Testis (tissue), 3 donors: Measurements from ENCODE around the gene TMEM9. TPM values are rescaled to one million over a fixed set of nuclear protein-coding genes. Genes with fewer than 3 reads are reported as not detected.
A peak's percentile ranks its signal among the peaks of the same experiment; 100 is the strongest.

Source experiments
- DNase-seq: peaks from one replicate; pipeline ENCODE4 v3.0.0-alpha.2; 2019
- H3K27ac ChIP-seq, 2 donors: fragments of 200-600 bp; sonication (generic); one replicate each; pipeline ENCODE4 v1.5.1; 2019
- H3K27me3 ChIP-seq: fragments of 200-600 bp; sonication (generic); one replicate; pipeline ENCODE4 v1.5.1; 2019
- H3K36me3 ChIP-seq: fragments of 200-600 bp; sonication (generic); one replicate; pipeline ENCODE4 v1.5.1; 2017; ENCODE audit warnings: low read depth; ENCODE audit errors: missing control alignments
- H3K4me1 ChIP-seq: fragments of 200-600 bp; sonication (generic); one replicate; pipeline ENCODE4 v1.5.1; 2019
- H3K4me3 ChIP-seq, 2 donors: fragments of 200-600 bp; sonication (generic); one replicate each; pipeline ENCODE4 v1.5.1; 2017 to 2019
- H3K9me3 ChIP-seq: fragments of 200-600 bp; sonication (generic); one replicate; pipeline ENCODE4 v1.5.1; 2017
- POLR2A ChIP-seq: fragments of 450-650 bp; IDR thresholded peaks from one replicate; pipeline ENCODE4 v1.6.1; 2017; ENCODE audit warnings: antibody characterized with exemption, mild to moderate bottlenecking, moderate library complexity
- WGBS, 2 donors: methylation state at CpG; one replicate each; pipeline ENCODE4 v1.1.5; 2018; 5-methylcytosine and 5-hydroxymethylcytosine counted together
- intact Hi-C: fragments of 100-400 bp; cut with DNase I; formaldehyde crosslinking; loops from one replicate; pipeline ENCODE4 v1.15.1; 2023; ENCODE audit warnings: low total_unique reads
- polyA plus RNA-seq: library from polyadenylated mRNA; stranded (reverse); fragments of 350-450 nt; fragmentation: Illumina TruSeq; extraction: RNeasy Lipid Tissue Mini Kit (QIAGEN cat#74804); gene quantifications from one replicate; pipeline ENCODE4 v1.2.3, GENCODE V29; 2014; ENCODE audit warnings: low read depth, low replicate concordance; ENCODE audit not compliant: insufficient read depth
- total RNA-seq, 2 donors: library from RNA; depleted of rRNA; stranded (reverse); fragments of >200 nt; gene quantifications; one replicate each; pipeline ENCODE4 v1.2.3, GENCODE V29; 2016
- TF ChIP-seq, protein P1 (sequence below), 3 experiments: fragments of 450-650 bp in 2 of 3; fragments of 200-600 bp in 1 of 3; sonication (generic) in 1 of 3; IDR thresholded peaks; one replicate each; pipeline ENCODE4 v1.5.1; 2016 to 2019; ENCODE audit warnings: antibody characterized with exemption in 3 of 3, mild to moderate bottlenecking in 2 of 3, moderate library complexity in 1 of 3

The TMEM9 gene
- total and polyA plus RNA-seq, 3 donors from 2014 or later, result 101 to 134 (median 124) TPM

- TF ChIP-seq, protein P1, sequence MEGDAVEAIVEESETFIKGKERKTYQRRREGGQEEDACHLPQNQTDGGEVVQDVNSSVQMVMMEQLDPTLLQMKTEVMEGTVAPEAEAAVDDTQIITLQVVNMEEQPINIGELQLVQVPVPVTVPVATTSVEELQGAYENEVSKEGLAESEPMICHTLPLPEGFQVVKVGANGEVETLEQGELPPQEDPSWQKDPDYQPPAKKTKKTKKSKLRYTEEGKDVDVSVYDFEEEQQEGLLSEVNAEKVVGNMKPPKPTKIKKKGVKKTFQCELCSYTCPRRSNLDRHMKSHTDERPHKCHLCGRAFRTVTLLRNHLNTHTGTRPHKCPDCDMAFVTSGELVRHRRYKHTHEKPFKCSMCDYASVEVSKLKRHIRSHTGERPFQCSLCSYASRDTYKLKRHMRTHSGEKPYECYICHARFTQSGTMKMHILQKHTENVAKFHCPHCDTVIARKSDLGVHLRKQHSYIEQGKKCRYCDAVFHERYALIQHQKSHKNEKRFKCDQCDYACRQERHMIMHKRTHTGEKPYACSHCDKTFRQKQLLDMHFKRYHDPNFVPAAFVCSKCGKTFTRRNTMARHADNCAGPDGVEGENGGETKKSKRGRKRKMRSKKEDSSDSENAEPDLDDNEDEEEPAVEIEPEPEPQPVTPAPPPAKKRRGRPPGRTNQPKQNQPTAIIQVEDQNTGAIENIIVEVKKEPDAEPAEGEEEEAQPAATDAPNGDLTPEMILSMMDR (IDR thresholded peaks at IDR 0.05), result no peak
- no peak for TF ChIP-seq POLR2A
- Histone ChIP-seq H3K4me3 (no peak within 1 kb of the TSS), H3K9me3 (no peaks in the 10 kb centered on the region), H3K27me3 (no peaks in the 10 kb centered on the region), H3K27ac (no peak within 1 kb of the TSS), H3K4me1 (peaks cover 5% of the 10 kb centered on the region), H3K36me3 (no peaks in the 10 kb centered on the region)
- intact Hi-C loops, result no loop called here
- 85 to 90% methylated on average over 21 to 24 of the region's 24 CpGs for WGBS, 2 donors
- DNase-seq, result no peak
Measured at GRCh38 chr1:201126832-201127754, 27.2 kb downstream of the TMEM9 start, which contains the start of gene ASCL5. Gene ASCL5 (minus strand): TSS chr1:201127184. CDS start chr1:201115372, 11,812 bp downstream.

GRCh38 chr1:201126463-201126831 is 27.8 kb downstream of the TMEM9 start:
- H3K27ac ChIP-seq, result no peak overlapping the region
- H3K4me1 ChIP-seq, result peaks cover 5% of the 10 kb centered on the region
- no peak for DNase-seq
- intact Hi-C loops, result no loop called here
- no peaks in the 10 kb centered on the region for H3K36me3 ChIP-seq
- no peaks in the 10 kb centered on the region for H3K9me3 ChIP-seq
- TF ChIP-seq, protein P1 (IDR thresholded peaks at IDR 0.05), result no peak
- TF ChIP-seq POLR2A, result no peak
- no peak overlapping the region for H3K4me3 ChIP-seq
- H3K27me3 ChIP-seq, result no peaks in the 10 kb centered on the region
- 63 to 73% methylated on average over 1 to 3 of the region's 3 CpGs for WGBS, 2 donors

DNA sequence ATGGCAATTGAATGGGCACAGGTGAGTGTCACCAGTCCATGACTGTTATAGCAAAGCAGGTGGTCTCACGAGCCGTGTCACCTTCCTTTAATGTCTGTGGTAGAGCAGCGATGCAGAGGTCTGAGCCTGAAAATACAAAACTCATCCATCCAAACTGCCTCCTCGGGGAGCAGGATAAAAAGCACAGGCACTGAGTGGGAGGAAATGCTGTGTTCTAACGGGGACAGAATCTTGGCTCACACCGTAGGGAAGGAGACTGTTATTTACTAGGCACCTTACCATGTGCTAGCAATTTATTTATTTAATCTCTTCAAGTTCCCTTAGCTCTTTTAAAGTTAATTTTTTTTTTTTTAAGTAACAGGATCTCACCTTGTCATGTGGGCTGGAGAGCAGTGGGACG is 28.5 kb downstream of the TMEM9 start:
- no peaks in the 10 kb centered on the region for H3K36me3 ChIP-seq
- intact Hi-C loops, result no loop called here
- TF ChIP-seq, protein P1 (IDR thresholded peaks at IDR 0.05), result no peak
- no peak for TF ChIP-seq POLR2A
- 46 to 53% methylated on average over 7 of the region's 7 CpGs for whole genome bisulfite sequencing, 2 donors
- H3K9me3 ChIP-seq, result no peaks in the 10 kb centered on the region
- H3K4me1 ChIP-seq, result peaks cover 5% of the 10 kb centered on the region
- no peak overlapping the region for H3K4me3 ChIP-seq
- DNase-seq, result peak; percentile 26
- H3K27me3 ChIP-seq, result no peaks in the 10 kb centered on the region
- no peak overlapping the region for H3K27ac ChIP-seq

GRCh38 chr1:201125019-201125418 is 29.3 kb downstream of the TMEM9 start:
- 52 to 63% methylated on average over 9 of the region's 9 CpGs for WGBS, 2 donors
- no peak for TF ChIP-seq POLR2A
- TF ChIP-seq, protein P1 (IDR thresholded peaks at IDR 0.05), result no peak
- H3K27ac ChIP-seq, result no peak overlapping the region

More at GRCh38 chr1:201125019-201125418, 29.3 kb downstream of the TMEM9 start:
- H3K4me3 ChIP-seq, result no peak overlapping the region
- H3K9me3 ChIP-seq, result no peaks in the 10 kb centered on the region
- H3K27me3 ChIP-seq, result no peaks in the 10 kb centered on the region
- peaks cover 5% of the 10 kb centered on the region for H3K4me1 ChIP-seq
- intact Hi-C loops, result no loop called here
- H3K36me3 ChIP-seq, result no peaks in the 10 kb centered on the region
- DNase-seq, result peak; percentile 32
